ENCODE measurements around the gene OSBP2.
A peak's percentile ranks its signal among the peaks of the same experiment; 100 is the strongest.

OSBP2 gene

DNA sequence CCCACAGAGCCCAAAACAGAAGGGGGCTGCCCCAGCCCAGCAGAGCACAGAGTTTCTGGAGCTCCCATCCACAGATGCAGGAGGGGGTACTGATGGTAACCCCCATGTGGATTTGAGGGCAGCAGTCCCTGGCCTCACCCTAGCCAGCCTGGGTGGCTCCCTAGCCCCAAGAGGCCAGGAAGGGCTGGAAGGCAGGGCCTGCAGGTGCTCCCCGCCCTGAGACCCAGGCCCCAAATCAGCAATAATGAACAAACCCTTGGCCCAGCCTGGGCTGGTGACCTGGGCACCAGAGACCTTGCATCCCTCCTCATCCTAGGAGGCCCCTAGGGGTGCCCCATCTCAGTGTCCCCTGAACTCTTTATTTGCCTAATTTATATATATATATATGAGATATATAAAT is 212.3 kb downstream of the OSBP2 start:
- no peak for DNase-seq

GRCh38 chr22:30908051-30908461 is 213.4 kb downstream of the OSBP2 start:
- DNase-seq: no peak

GRCh38 chr22:30909306-30909705 is 214.6 kb downstream of the OSBP2 start:
- no peak for DNase-seq

DNA sequence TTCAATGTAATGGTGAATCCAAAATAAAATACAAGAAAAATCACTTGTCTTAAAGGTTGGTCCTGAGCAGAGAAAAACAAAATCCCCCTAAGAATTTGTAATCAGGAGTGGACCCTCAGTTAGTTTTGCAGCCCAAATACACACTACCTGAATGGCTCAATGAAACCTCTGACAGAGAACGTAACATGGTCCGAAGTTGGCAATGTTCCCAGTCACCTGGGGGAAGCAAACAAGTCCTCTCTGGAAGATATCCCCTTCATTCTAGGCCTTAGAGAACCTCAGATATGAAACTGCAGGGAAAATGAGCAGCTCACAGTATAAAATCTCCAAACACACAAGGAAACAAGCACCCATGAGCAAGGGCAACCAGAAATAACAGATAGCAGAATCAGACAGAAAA is 215.7 kb downstream of the OSBP2 start:
- no peak for DNase-seq

- no peak for DNase-seq
Observed at GRCh38 chr22:30918761-30919160, 224.1 kb downstream of the OSBP2 start.

GRCh38 chr22:30919973-30920372 is 225.3 kb downstream of the OSBP2 start:
- no peak for DNase-seq

GRCh38 chr22:30920407-30920806 is 225.7 kb downstream of the OSBP2 start:
- peak; percentile 95 for DNase-seq

GRCh38 chr22:30921108-30921507 is 226.4 kb downstream of the OSBP2 start:
- DNase-seq: no peak

DNA sequence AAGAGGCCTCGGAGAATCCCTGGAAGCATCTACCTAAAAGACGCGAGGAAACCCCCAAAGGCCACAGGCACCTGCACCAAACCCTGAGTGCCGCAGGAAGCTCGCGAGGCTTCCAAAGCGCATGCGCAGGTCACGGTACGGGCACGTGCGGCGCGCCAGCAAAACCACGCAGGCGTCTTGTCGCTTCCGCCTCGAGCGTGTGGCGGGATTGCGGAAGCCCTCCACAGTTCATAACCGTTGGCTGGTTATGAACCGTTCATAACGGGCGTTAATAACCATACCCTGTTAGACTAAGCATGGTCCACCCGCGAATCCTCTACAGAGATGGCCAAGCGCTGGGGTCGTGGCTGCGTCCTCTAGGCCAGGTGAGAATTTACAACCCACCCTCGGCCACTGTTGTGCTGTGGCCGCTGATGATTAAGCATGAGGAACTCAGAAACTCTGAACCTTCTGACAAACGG is 227.5 kb downstream of the OSBP2 start:
- peak; percentile 89 for DNase-seq

GRCh38 chr22:30923168-30923900 is 228.7 kb downstream of the OSBP2 start:
- no peak for DNase-seq

GRCh38 chr22:30925667-30926066 is 231.0 kb downstream of the OSBP2 start:
- DNase-seq: no peak

- DNase-seq: no peak
Observed at GRCh38 chr22:30926706-30927105, 232.0 kb downstream of the OSBP2 start.

GRCh38 chr22:30927806-30928205 is 233.1 kb downstream of the OSBP2 start:
- no peak for DNase-seq

GRCh38 chr22:30928401-30928800 is 233.7 kb downstream of the OSBP2 start:
- no peak for DNase-seq

GRCh38 chr22:30930228-30930627 is 235.6 kb downstream of the OSBP2 start:
- no peak for DNase-seq

- DNase-seq: no peak
Observed at GRCh38 chr22:30931541-30932300, 237.0 kb downstream of the OSBP2 start.

DNA sequence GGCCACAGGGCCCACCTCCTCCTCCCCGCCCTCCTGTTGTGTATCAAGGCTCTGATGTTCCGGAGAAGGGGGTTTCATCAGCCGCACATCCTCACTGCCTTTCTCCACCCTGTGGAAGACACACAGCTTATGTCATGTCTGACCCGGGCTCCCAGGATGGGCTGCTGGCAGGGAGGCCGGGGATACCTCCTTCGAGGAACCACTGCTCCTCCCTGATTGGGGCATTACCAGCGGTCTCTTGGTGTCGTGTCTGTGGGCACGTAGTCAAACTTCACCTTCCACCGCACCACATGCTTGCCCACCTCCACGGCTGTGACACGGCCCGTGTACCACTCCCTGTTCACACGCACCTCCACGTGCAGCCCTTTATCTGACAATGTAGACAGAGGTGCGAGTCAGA is 238.0 kb downstream of the OSBP2 start:
- no peak for DNase-seq

DNA sequence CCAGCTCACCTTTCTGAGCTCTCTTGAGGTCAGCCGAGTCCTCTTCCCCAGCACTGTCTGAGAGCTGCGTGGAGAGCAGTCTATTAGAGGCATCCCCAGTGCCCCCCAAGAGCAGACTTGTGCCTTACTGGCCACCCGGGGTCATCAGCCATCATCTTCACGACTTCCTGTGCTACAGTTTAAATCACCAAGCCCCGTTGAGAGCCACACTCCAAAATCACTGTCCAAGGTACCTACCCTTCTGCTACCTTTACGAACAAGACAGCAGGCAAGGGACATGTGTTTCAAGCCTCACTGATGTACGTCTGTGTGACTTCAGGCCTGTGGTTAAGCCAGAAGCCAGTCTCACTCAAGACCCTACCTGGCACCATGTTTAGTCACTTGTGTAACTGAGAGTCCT is 238.8 kb downstream of the OSBP2 start:
- no peak for DNase-seq

GRCh38 chr22:30934053-30934452 is 239.4 kb downstream of the OSBP2 start:
- DNase-seq: no peak

DNA sequence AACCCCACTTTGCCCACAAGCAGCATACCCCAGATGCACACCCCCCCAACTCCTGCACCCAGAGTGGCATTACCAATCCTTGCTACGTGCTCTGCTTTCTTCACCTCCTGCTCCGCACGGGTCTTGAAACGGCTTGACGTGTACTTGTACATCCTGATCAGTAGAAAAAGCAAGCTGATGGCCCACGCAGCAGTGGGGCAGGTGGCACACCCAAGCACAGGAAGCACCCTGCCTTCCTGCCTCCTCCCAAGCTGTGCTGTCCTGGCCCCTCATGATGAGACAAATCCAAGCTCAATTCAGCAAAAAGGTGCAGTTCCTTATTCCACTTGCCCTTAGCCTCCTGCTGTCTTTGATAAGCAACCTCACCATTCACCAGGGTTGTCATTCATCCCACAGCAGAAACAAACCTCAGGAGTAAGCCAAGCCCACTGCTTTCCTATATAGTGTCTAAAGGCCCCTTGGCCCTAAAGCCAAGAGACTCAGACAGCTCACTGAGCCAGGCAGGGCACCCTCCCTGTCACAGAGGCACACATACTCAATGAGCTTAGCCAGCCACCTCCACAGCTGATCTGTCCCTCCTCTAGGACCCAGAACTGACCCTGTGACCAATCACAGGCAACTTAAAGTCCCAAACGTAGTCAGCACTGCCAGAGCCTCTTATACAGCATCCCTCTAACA is 246.2 kb downstream of the OSBP2 start:
- peak; percentile 48 for DNase-seq

GRCh38 chr22:30941363-30941740 is 246.7 kb downstream of the OSBP2 start:
- no peak for DNase-seq

DNA sequence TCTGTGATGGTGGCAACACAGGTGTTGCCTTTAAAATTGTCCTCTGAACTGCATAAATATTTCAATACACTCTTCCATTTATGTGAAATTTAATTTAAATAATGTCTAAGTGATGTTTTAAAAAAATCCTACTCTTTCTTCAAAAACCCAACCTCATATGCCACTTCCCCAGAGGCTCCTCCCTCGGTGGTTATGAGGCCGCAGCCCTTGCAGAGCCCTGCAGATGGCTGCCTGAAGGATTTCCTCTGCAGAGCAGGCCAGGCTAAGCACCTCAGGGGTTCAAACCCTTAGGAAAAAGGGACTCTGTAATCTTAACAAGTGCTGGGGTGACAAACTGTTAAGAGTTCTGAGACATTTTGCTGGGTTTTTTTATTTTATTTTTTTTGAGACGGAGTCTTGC is 248.7 kb downstream of the OSBP2 start:
- peak; percentile 43 for DNase-seq

DNA sequence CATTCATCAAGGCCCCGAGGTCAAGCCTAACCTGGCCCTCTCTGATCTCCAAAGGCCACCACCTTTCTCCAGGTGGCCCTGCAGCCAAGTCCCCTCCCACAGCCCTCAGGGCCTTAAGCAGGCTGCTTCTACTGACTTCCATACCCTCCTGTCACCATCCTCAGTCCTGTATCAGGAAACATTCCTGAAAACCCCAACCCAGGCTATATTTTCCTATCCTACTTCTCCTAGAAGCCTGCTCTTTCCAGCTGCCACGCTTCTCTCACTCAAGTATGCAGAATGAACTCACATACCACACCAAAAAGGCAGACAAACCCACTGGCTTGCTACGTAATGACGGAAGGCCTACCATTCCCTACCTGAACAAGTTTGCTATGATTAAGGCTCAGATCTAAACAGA is 250.3 kb downstream of the OSBP2 start:
- no peak for DNase-seq

- no peak for DNase-seq
Observed at GRCh38 chr22:30945653-30946052, 251.0 kb downstream of the OSBP2 start.

All from stimulated activated CD8-positive, alpha-beta memory T cell treated with anti-CD3 and anti-CD28 coated beads, Interleukin-4, amount 100 ng/mL, for 48 hours (primary cell).